HG03139 (cell line): Measurements from ENCODE around the gene SEMA7A.

Experiments used
- ATAC-seq: cut with Tn5 transposase; IDR thresholded peaks from one replicate; pipeline ENCODE4 v1.9.1; 2021; ENCODE audit not compliant: unreplicated experiment

The SEMA7A gene

DNA sequence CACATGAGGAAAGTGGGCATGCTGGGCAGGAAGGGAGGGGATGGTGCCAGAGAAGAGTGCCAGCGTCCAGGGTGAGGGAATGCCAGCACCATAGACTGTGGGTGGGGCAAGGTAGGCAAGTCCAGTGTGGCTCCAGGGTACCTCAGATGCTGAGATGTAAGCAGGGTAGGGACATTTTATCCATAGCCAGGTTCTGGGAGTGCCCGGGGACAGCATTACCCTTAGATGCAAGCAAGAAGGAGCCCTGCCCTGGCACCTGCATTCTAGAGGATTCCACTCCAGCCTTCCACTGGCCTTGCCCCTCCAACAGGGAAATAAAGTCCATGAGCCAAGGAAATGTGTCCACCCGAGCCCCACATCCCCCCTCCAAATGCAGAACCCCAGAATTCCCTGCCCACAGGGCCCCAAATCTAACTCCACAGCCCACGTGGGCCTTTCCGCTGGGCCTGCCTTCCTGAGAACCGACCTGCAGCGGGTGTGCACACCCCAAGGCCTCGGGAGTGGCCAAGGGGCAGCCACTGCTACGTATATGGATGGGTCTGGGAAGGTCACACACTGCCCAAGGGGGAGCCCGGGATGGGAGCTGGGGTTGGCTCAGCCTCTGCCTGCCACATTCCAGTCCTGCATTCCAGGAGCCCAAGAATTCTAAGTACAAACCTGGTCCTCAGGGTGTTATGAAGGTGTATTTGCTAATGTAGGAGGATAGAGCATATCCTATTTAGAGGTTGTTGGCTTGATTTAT, 46.0 kb downstream of the SEMA7A start:
- ATAC-seq: no peak

DNA sequence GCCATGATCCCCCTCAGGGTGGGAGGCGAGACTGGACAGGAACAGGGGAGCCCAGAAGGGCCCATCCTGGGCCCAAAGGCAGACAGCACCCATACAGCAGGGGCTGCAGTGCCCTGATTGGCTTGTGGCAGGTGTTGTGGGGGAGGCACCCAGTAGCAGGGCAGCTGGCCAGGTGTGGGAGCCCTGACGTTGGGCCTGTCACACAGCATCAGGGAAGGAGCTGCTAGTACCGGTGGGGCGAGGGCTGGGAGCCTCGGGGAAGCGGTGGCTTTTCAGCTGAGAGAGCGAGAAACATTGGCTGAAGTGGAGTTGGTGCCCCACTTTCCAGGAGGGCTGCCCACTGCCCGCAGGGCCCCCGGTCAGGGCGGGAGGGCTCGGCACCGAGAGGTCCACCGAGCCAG, 46.6 kb downstream of the SEMA7A start:
- no peak for ATAC-seq

DNA sequence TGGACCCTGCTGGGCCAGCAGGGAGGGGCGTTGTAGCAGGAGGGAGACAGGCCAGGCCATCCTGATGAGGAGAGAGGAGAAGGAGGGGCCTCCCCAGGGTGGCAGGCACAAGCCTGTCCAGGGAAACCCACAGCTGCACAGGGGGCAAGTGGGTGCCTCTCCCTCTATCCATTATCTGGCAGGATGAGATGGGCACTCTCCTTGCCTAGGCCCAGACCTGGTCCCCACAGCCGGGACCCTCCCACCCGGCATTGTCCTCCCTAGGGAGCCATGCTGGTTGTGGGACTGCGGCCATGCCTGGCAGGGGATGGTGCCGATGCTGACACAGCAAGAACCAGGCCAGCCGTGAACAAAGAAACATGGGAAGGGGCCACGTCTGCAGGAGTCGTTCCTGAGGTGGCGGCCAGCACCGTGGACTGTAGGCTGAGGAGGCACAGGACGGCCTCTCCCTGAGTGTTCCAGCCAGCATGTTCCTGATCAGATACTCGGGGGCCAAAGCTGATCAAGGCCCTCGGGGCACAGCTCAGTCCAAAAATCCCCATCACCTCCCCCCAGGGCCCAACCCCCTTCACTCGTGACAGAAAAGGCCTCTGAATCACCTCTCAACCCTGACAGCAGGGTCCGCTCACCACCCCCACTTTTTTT, 47.1 kb downstream of the SEMA7A start:
- no peak for ATAC-seq

DNA sequence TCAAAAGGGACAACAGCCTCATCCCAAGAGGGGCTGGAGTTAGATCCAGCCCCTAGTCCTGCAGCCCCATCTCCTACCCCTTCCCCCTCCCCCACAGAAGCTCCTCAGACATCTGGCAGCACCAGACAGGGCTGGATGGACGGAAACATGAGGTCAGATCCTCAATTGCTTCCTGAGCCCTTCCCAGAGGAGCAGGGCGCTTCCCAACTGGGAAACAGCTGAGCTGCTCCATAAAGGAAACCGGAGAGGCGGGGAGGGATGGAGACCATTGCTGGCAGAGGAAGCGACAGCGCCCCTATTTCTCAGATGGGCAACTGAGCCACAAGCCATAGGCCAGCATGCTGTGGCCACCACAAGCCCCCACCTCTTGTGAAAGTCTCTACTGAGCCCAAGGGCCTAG, 48.0 kb downstream of the SEMA7A start:
- no peak for ATAC-seq

DNA sequence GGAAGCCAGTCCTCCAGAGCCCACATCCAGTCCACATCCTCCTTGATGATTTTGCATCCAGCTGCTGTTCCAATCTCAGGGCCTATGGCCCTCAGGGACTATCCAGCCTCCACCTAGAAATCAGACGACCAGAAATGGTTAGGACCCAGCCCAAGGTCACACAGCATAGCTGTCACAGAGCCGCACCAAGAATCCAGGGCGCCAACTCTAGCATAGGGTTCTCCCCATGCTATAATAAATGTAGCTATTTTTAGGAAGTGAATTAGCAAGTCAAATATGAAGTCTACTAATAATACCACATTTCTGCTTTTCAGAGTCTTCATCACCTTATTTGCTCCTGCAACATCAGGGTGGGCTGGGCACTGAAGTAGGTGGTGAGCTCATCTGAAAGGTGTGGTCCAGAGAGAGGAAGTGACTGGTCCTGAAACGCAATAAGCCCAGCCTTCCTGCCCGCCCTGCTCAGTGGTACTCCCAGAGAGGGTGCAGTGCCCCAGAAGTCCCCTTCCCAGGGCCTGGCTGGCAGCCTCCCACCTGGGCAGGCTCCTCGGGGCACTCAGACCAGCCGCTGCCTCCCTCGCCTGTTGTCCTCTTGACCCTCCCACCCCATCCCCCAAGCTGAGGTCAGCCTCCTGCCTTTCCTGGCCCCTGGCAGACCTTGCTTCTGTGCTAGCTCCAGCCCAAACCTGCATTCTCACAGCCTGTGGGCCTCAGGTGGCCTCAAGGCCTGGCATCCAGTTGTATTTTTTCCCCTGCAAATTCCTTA, 48.7 kb downstream of the SEMA7A start:
- ATAC-seq: peak; percentile 45

DNA sequence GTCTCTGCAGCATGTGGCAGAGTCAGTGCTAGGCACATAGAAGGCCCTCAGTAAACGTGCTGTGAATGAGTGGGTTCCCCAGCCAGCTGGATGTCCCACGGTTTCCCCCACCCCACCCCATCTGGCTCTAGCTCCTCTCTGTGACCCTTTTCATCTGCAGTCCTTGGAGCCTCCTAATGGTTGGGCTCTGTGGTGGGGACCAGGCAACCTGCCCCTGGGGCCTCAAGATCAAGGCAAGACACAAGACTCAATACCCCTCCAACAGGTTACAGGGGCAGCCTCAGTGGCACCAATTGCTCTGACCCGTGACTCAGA, 49.2 kb downstream of the SEMA7A start:
- no peak for ATAC-seq

DNA sequence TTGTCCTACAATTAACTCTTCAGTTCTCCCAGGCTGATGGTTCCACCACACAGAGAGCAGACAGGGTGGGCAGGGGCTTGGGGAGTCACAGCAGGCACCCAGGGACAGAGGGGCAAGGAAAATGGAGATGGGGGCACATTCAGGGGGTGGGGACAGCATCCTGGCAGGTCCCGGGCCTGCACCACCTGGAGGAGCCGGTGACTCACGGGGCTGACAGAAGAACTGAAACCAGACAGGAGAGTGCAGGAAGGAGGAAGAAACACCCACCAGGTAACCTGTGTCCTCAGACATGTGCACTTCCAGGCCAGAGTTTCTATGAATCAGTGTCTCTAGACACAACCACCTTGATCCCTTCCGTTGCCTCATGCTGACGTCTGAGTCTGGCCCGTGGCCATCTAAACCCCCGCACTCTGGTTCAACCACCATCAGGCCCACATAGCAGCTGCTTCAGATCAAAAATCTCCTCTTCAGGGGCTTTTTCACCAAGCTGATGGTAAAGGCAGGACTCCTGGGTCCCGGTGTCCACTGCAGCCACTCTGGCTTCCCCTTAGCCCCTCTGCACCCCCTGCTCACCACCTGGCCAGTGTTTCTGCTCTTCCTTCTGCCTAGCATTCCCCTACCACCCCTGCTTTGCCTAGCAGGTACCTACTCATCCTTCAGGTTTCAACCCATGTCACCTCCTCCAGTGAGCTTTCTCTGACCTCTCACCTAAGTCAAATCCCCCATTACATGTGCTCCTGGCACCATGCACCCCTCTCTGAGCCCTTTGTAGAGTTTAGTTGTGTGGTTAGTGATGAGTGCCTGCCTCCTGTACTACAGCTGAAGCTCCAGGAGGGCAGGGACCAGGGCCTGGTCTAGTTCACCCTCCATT, 49.8 kb downstream of the SEMA7A start:
- peak; percentile 30 for ATAC-seq

DNA sequence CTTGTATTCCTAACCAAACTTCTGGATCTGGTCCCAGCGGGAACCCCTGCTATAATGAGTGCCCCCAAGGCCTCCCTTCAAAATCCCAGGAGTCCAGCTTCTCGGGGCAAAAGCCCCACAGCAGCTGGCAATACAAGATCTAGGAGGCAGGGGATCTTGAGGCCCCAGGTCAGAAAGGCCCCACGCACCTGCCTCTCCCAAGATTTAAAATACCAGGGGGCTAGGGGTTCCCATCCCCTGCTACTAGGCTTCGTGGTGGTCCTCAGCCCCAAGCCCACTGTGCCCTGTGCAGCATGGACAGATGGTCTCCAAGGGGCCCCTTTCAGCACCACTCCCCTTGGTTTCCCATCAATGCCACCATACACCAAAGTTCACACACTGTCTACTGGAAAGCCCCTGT, 50.5 kb downstream of the SEMA7A start:
- no peak for ATAC-seq

DNA sequence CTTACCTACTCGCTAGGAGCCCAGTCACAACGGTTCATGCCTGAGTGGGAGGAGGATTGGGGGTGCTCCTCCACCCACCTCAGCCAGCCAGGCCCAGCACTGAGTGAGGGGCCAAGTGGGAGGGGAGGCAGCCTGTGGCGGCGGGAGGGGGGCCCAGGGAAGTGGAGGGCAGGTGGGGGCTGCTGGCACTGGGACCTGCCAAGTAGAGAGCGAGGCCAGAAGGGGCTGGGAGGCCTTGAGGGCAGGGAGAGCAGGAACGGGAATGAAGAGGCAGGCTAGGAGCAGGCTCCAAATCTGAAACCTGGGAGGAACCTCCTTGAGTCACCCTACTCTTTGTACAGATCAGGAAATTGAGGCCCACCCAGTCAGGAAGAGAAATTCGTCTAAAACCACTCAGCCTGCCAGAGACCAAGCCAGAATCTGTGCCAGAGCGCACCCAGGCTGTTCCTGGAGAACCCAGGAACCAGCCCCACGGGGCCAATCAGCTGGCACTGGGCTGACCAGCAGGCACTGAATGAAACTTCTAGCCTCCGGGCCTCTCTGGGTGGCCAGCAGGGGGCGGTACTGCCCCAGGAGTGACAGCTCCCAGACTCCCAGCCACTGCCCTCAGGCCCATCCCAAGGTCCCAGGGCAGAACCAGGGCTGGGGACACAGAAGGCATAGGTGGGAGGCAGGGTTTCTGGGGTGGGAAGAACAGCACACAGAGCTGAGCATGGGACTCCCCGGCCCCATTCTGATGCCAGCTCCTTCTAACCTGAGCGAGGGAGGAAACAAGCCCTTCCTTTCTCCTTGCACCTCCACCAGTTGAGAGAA, 51.5 kb downstream of the SEMA7A start:
- ATAC-seq: no peak

DNA sequence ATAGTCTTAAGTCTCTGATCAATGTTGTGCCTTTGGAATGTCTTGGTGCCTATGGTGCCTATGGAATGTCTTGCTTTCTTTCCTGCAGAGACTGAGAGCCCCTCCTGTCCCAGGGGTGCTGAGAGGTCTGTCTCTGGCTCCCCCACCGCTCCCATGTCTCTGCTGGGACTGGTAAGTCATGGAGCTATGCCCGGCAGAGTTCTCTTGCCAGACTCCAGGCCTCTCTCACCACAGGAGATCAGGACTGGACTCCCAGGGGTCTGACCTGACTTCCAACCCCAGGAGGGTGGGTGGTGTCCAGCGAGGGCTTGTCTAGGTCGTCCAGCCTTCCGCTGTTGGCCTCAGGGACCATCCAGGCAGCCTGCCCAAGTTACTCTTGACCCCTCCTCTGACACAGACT, 52.3 kb downstream of the SEMA7A start:
- no peak for ATAC-seq

DNA sequence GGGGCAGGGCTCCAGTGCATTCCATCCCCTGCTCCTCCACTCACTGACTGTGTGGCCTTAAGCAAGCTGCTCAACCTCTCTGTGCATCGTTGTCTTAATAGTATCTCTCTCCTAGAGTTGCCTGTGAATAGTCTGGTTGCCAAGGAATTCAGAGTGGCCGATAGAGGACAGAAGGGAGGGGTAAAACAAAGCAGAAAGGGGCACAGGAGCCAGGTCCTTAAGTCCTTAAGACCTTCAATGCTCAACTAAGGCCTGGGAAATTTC, 52.6 kb downstream of the SEMA7A start:
- no peak for ATAC-seq

DNA sequence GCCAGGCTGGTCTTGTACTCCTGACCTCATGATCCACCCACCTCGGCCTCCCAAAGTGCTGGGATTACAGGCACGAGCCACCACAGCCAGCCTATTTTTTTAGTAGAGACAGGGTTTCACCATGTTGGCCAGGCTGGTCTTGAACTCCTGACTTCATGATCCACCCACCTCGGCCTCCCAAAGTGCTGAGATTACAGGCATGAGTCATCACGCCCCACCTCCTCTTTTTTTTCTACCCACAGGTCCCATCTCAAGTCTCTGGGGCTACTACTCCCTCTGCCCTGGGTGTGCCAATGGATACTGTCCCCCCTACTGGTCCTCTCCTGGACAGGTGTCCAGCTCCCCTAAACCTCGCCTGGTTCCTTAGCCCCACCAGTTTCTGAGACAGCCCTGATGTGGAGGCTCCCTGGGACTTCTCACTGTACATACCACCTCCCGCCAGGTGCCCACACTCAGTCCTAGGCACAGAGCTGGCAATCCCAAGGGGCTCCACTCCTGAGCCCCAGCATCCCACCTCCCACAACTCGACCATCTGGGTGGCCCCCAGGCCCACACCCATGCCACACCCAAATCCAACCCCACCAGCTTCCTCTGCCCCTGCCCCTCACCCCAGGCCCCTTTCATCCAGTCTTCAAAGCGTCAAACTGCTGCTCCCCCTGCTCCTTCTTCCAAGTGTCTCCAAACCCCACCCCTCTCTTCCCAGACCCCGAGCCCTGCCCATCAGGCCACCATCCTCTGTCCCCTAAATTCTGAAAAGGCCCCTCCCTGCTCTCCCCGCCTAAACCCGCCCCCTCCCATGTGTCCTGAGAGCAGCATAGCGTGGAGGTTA, 53.2 kb downstream of the SEMA7A start:
- no peak for ATAC-seq

DNA sequence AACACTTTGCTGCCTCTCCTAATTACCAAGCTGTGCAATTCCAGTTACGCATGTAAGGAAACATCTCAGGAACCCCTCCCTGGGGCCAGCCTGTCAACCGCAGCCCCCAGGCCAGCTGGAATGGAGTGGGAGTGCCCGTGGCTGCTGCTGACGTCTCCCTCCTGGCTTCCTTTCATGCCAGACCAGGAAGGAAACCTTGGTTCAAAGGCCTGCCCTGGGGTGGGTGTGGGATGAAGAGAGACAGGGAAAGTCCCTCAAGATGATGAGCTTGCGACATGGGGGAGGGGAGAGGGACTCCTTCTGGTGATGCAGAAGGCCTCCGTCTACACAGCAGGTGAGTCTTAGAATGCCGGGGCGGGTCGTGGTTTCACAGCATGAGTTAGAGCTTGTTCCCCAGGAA, 54.9 kb downstream of the SEMA7A start:
- ATAC-seq: no peak

DNA sequence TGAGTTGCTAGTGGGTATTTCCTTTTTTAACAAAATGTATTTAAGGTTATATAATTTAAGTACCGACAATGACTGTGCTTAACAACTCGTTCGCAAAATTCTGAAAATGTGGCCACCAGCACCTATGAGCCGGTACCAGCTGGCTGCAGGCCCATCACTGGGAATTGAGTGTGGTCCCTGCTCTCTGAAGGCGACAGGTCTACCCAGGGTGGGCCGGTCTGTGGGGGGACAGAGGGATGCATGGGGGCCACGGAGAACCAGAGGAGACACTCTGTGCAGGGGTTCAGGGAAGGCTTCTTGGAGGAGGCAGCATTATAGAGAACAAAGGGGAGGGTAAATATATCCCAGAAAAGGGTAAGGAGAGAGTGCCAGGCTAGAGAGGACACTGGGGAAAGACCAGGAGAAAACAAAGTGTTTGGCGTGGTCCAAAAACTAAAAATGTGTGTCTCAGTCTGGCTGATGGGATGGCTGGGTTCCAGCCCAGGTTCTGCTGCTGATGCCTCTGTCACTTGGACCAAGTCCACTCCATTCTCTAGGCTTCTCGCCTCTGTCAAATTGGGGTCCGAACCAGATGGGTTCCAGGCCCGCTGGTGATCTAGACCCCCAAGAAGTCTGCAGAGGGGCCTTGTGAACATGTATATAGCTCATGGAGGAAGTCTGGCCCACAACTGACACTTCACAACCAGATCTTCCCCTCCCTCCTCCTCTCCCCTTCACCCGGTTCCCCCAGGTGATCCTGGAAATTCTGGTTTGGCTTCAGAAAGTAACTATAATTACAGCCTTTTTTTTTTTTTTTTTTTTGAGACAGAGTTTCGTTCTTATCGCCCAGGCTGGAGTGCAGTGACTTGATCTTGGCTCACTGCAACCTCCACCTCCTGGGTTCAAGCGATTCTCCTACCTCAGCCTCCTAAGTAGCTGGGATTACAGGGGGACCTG, 55.7 kb downstream of the SEMA7A start:
- ATAC-seq: no peak

DNA sequence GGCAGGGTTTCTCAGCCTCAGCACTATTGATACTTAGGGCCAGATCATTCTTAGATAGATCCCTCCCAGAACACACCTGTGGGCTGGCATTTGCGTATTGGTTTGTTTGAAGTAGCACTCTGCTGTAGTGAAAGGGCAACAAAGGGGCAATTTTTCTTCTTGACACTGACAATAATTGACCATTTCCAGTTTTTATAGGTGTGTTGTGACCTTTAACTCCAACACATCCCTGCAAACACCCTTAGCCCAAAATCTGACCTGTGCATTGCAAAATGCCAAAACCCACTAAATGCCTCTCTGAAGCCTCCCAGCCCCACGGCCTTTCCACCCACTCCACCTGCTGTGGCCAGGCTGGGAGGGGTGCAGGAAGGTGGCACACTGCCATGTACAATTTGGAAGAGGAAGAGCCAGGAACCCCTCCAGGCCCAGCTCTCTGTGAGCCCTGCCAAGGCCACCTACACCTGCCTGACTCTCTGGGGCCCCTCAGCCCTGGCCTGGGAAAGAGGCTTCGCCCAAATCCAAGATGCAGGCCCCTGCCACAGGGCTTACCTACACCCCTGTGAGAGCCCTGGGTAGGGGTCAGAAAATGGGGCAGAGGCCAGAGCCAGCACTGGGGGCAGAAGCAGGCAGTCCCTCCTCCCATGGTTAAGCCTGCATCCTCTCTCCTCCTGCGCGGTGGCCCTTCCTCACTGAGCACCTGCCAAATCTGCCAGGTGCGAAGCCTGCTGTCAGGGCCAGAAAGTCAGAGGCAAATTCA, 56.8 kb downstream of the SEMA7A start:
- ATAC-seq: no peak

DNA sequence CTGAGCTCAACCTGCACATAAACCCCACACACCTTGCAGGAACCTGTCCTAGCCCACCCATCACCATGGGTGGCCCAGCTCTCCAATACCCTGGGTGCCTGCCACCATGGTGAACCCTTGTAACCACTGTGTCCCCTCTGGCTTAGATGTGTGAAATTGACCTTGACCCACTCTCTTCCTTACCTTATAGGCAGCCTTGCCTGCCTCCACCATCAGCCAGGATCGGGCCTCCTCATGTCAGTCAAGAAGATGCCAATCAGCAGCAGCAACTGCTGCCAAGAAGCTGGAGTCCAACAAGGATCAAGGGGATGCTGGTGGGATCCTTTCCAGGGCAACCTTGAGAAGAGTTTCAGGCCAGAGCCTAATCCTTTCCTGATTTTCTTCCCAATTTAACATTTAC, 57.5 kb downstream of the SEMA7A start:
- ATAC-seq: no peak

DNA sequence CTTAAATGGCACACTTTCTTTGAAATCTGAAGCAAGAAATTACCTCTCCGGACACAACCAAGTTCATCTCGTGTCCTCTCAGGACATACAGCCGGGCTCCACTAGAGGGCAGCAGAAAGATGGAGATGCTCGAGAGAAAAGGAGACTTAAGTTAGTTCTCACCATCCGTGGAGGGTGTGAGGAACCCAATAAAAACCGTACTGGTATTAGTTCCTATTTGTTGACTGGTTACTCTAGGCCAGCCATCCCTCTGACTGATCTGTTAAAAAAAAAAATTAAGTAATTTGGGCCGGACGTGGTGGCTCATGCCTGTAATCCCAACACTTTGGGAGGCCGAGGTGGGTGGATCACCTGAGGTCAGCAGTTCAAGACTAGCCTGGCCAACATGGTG, 58.5 kb downstream of the SEMA7A start:
- no peak for ATAC-seq

DNA sequence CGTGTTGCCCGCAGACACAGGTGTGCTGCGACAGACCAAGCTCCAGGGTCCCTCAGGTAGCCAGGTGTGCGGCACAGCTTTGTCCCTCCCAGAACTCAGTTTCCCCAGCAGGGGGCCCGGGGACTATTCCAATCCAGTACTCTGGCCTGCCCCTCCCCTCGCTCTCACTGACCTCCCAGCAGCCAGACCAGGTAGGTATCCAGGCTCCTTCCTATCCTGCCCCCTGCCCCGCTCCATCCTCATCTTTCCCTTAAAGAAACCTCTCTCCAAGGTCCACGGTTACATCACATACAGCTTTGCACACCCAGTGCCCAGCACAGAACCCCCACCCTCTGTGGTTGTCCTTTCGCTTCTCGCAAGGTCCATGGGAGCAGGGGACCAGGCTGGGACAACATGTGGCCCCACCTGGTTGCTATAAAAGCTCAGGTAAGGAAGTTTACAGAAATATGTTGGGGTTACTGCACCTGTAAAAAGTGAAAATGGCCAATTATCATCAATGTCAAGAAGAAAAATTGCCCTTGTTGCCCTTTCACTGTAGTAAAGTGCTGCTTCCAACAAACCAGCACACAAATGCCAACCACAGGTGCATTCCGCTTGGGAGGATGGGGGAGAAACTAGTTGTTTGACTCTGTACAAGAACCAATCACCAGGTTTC, 59.0 kb downstream of the SEMA7A start:
- ATAC-seq: no peak
